ENCODE data around the gene ERP44. TPM values are rescaled to one million over a fixed set of nuclear protein-coding genes. Genes with fewer than 3 reads are reported as not detected.

Gene ERP44
- total RNA-seq, 1 experiment from 2014 or later, result 9.4 TPM

GRCh38 chr9:100090880-100091279 is 7.9 kb downstream of the ERP44 start:
- Histone ChIP-seq H3K79me2 (ENCODE audit: insufficient read depth, low read length) (peaks cover 90% of the 10 kb centered on the region), H3K4me2 (ENCODE audit: low read length) (no peak overlapping the region), H2AFZ (ENCODE audit: low read depth, low read length, poor library complexity, severe bottlenecking) (no peak overlapping the region), H3K27me3 (ENCODE audit: insufficient read depth, low read length) (no peaks in the 10 kb centered on the region), H3K4me1 (ENCODE audit: control insufficient read depth in 1 of 2, insufficient read depth in 2 of 2, low read length in 2 of 2) (no peaks in the 10 kb centered on the region), H3K9me2 (ENCODE audit: insufficient read depth) (no peaks in the 10 kb centered on the region), H4K20me1 (ENCODE audit: insufficient read depth) (peaks cover 3% of the 10 kb centered on the region; the same call in 1 of the 2 replicates), H3K9ac (ENCODE audit: low read length) (no peak overlapping the region), H3K4me3 (replicated peaks in 1 of 2; ENCODE audit: low read depth in 1 of 2, low read length in 2 of 2) (no peak overlapping the region), H3K36me3 (ENCODE audit: control insufficient read depth in 1 of 2, insufficient read depth in 2 of 2, low read length in 2 of 2) (no peaks in the 10 kb centered on the region), H3K27ac (ENCODE audit: low read depth, low read length) (no peak overlapping the region), H3K9me3 (ENCODE audit: control insufficient read depth in 1 of 2, insufficient read depth in 1 of 2, low read depth in 1 of 2, low read length in 2 of 2) (no peaks in the 10 kb centered on the region)
- POLR2A ChIA-PET, result no interaction called here
- ATAC-seq (no peak), DNase-seq (ENCODE audit: low read depth, low spot score) (no peak)
- CTCF ChIA-PET, result no interaction called here
- TF ChIP-seq MAX (IDR thresholded peaks at IDR 0.05) (no peak), ATF3 (IDR thresholded peaks at IDR 0.05) (no peak), EGR1 (IDR thresholded peaks at IDR 0.05; ENCODE audit: low read depth) (no peak), REST (IDR thresholded peaks at IDR 0.05; ENCODE audit: low read depth) (no peak), POLR2AphosphoS5 (IDR thresholded peaks at IDR 0.05; ENCODE audit: low read depth, low read length) (no peak), POLR2A (IDR thresholded peaks at IDR 0.05; ENCODE audit: borderline replicate concordance, extremely low read depth, insufficient read depth, insufficient read length) (no peak), ELF1 (IDR thresholded peaks at IDR 0.05; ENCODE audit: borderline replicate concordance, low read depth) (no peak)
- BruUV-seq (replicated peaks), result no TSS peak
- intact Hi-C loops (cut with micrococcal nuclease), result no loop called here
- RAD21 ChIA-PET (ENCODE audit: low non-redundant PET in 1 of 2, low total read pairs in 2 of 2, uncharacterized antibody in 2 of 2, unreplicated experiment in 2 of 2), result no interaction called here

Data from HCT116 (cell line).